ENCODE data around the gene PIF1.
"Not testable (repeated sequence)": the region's sequence is repeated elsewhere in the genome, so short reads cannot be mapped to it uniquely, and the experiment has no call there.

The PIF1 gene

DNA sequence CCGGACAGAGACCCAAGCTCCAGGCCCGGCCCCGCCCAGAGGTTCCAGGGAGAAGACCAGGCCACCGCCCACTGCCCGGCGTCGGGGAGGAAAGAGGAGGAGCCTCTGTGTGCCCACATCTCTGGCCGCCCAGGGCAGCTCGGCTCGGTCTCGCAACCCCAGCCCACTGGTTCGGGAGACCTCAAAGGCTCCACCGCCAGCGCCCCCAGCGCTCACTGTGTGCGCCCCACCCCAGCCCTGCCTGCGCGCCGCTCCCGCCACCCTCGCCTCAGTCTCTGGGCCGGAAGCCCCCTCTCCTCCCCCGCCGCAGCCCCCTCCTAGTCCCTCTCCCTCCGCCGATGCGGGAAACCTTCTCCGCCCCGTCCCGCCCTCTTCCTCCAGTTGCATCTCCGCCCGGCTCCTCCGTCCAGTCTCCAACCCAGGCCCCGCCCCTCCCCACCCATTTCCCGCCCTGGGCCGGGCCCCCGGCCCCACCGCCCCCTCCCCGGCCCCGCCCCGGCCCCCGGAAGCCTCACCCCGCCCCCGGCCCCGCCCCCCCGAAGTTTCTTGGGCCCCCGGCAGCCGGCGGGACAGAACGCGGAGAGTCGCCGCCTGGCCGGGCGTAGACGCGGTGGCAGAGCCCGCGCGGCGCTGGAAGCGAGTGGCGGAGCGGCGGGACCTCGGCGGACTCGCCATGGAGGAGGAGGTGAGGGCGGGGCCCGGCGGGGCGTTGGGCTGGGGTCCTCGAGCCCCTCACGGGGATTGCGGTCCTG lies 16.1 kb upstream of the PIF1 start, which contains the start of gene PLEKHO2:
TSS of gene PLEKHO2 (plus strand) at position 572 of the 752 bp plus-strand sequence. CDS start at position 674, 102 bp downstream.
- Mint-ChIP-seq H3K27me3 (no peaks in the 10 kb centered on the region), H3K36me3 (no peaks in the 10 kb centered on the region), H3K9me3 (no peaks in the 10 kb centered on the region), H3K27ac (peak within 1 kb of the TSS; percentile 94), H3K4me3 (peak within 1 kb of the TSS; percentile 93), H3K4me1 (peaks cover 81% of the 10 kb centered on the region)

DNA sequence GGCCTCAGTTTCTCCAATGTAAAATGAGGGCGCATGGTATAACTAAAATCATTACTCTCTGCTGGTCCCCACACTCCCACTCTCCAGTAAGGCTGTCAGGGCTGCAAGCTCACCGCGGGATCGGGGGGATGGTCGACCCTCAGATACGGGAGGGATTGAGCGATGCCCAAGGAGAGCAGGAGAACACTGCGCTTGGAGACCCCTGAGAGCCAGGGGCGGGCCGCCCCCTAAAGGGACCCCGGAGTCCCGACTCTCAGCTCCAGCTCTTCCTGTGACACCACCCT lies 15.6 kb upstream of the PIF1 start:
- no peaks in the 10 kb centered on the region for H3K27me3 Mint-ChIP-seq
- peak overlapping the region; percentile 71 for H3K27ac Mint-ChIP-seq
- H3K4me1 Mint-ChIP-seq: peaks cover 86% of the 10 kb centered on the region
- no peaks in the 10 kb centered on the region for H3K36me3 Mint-ChIP-seq
- peak overlapping the region; percentile 93 for H3K4me3 Mint-ChIP-seq
- no peaks in the 10 kb centered on the region for H3K9me3 Mint-ChIP-seq

GRCh38 chr15:64837502-64837901 lies 12.1 kb upstream of the PIF1 start:
- H3K27ac Mint-ChIP-seq: no peak overlapping the region
- H3K27me3 Mint-ChIP-seq: no peaks in the 10 kb centered on the region
- H3K36me3 Mint-ChIP-seq: no peaks in the 10 kb centered on the region
- peaks cover 58% of the 10 kb centered on the region for H3K4me1 Mint-ChIP-seq
- H3K4me3 Mint-ChIP-seq: peak overlapping the region; percentile 51
- no peaks in the 10 kb centered on the region for H3K9me3 Mint-ChIP-seq

- Mint-ChIP-seq H3K27ac (peak overlapping the region; percentile 84), H3K4me3 (peak overlapping the region; percentile 64), H3K9me3 (no peaks in the 10 kb centered on the region), H3K27me3 (no peaks in the 10 kb centered on the region), H3K36me3 (no peaks in the 10 kb centered on the region), H3K4me1 (peaks cover 54% of the 10 kb centered on the region)
These were observed 10.6 kb upstream of the PIF1 start for GRCh38 chr15:64836023-64836536.

GRCh38 chr15:64833690-64834089 lies 8.2 kb upstream of the PIF1 start:
- Mint-ChIP-seq H3K36me3 (no peaks in the 10 kb centered on the region), H3K9me3 (no peaks in the 10 kb centered on the region), H3K4me1 (peaks cover 35% of the 10 kb centered on the region), H3K4me3 (no peak overlapping the region), H3K27ac (no peak overlapping the region), H3K27me3 (no peaks in the 10 kb centered on the region)

DNA sequence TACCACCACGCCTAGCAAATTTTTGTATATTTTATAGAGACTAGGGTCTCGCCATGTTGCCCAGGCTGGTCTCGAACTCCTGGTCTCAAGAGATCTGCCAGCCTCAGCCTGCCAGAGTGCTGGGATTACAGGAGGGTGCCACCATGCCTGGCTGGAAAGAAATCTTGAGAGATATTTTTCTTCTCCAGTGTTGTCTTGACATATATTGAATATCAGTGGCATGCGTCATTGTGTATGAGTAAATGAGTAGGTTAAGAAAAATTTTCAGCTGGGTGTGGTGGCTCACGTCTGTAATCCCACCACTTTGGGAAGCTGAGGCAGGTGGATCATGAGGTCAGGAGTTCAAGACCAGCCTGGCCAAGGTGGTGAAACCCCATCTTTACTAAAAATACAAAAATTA lies 3.5 kb upstream of the PIF1 start:
- Mint-ChIP-seq H3K36me3 (no peaks in the 10 kb centered on the region), H3K4me1 (peaks cover 24% of the 10 kb centered on the region), H3K4me3 (no peak overlapping the region), H3K9me3 (no peaks in the 10 kb centered on the region), H3K27ac (no peak overlapping the region), H3K27me3 (peaks cover 3% of the 10 kb centered on the region)

DNA sequence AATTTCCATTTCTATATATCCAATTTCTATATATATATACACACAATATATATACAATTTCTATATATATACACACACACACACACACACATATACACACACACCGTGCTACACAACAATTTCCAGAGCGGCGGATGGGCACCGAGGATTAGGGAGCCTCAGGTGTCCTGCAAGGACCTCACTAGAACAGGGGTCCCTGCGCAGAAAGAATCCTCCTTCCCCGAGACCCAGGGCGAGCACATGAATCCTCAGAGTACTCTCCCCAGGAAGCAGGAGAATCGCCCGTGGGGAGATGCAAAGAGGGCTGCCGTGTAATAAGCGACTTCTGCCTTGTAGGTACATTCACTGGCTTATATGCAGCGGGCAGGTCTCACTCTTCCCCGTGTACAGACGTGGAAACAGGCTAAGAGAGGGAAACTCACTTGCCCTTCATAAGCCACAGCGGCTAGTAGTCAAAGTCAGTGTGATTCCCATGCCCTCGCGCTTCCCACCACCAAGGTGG lies 467 bp downstream of the PIF1 start:
- no peak overlapping the region for H3K27ac Mint-ChIP-seq
- H3K9me3 Mint-ChIP-seq: no peaks in the 10 kb centered on the region
- H3K27me3 Mint-ChIP-seq: peaks cover 3% of the 10 kb centered on the region
- H3K4me3 Mint-ChIP-seq: peak overlapping the region; percentile 82
- H3K36me3 Mint-ChIP-seq: no peaks in the 10 kb centered on the region
- H3K4me1 Mint-ChIP-seq: peaks cover 23% of the 10 kb centered on the region

- no peaks in the 10 kb centered on the region for H3K36me3 Mint-ChIP-seq
- H3K27ac Mint-ChIP-seq: no peak overlapping the region
- H3K27me3 Mint-ChIP-seq: no peaks in the 10 kb centered on the region
- H3K4me1 Mint-ChIP-seq: no peaks in the 10 kb centered on the region
- H3K9me3 Mint-ChIP-seq: no peaks in the 10 kb centered on the region
- no peak overlapping the region for H3K4me3 Mint-ChIP-seq
These were observed 9.0 kb downstream of the PIF1 start for GRCh38 chr15:64816452-64816851.

DNA sequence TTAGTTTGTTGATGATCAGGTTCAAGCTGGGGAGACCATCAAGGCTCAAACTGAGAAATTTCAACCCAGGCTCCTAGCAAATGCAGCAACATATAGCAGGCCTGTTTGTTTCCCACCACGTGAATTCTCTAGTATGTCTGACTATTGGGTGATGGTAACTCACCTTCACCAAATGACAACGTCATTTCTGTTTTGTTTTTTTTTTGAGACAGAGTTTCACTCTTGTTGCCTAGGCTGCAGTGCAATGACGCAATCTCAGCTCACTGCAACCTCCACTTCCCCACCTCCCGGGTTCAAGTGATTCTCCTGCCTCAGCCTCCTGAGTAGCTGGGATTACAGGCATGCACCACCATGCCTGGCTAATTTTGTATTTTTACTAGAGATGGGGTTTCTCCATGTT lies 10.5 kb downstream of the PIF1 start:
- H3K9me3 Mint-ChIP-seq, H3K36me3 Mint-ChIP-seq, H3K27me3 Mint-ChIP-seq, H3K27ac Mint-ChIP-seq, H3K4me1 Mint-ChIP-seq, H3K4me3 Mint-ChIP-seq: not testable (repeated sequence)

- not testable (repeated sequence) for H3K27ac Mint-ChIP-seq, H3K36me3 Mint-ChIP-seq, H3K4me1 Mint-ChIP-seq, H3K4me3 Mint-ChIP-seq, H3K9me3 Mint-ChIP-seq, H3K27me3 Mint-ChIP-seq
These were observed 11.2 kb downstream of the PIF1 start for GRCh38 chr15:64814283-64814682.

DNA sequence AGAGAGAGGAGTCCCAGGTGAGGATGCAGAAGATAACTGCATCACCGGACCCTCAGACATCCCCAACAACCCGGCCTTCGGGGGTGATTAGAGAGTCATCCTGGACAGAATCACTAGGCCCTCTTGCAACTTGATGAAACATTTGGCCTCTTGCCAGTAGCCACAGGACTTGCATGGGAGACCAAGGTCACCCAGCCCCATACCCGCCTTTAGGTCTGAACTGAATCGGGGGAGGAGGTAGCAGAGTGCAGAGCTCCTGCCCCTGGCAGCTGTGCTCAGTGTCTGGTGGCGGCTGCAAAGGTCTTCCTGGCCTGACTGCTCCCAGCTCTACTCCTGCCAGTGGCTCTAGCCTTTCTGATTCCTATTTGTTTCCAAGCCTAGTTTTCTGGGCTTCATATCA lies 12.4 kb downstream of the PIF1 start:
- Mint-ChIP-seq H3K27ac (no peak overlapping the region), H3K4me1 (peaks cover 4% of the 10 kb centered on the region), H3K4me3 (no peak overlapping the region), H3K9me3 (no peaks in the 10 kb centered on the region), H3K36me3 (no peaks in the 10 kb centered on the region), H3K27me3 (no peaks in the 10 kb centered on the region)

DNA sequence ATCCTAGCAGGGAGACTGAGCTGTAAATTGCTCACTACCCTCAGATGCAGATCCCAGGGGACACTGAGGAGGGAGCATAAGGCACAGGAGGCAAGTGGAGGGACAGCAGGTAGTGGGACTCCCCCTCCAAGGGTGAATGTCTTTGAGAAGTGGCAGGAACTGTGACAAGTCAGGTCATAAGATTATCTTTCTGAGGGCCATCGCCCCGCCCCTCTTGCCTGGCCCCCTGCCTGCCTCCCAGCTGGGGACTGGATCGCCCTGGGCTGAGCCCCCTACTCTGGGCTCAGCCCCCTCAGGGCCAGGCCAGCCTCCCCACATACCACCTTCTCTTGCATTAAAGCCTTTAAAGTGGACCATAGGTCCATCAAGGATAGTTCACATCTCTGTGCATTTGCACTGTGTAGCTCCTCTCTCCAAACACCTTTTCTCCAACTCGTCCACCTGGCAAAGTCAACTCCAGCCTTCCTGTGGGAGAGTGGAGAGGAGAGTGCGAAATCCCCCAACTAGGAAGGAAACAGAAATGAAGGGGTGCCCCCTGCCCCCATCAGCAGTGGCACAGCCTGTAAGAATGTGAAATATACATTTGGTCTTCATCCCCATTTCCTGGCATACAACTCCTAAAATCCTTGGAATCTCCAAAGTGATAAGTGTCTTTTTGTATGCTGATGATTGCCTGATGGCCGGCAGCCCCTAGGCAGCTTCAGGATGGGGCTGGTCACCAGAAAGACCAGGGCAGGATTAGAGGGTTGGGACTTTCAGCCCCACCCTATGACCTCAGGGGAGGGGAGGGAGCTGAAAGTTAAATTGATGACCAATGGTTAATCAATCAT lies 14.7 kb downstream of the PIF1 start:
- no peak overlapping the region for H3K4me3 Mint-ChIP-seq
- no peak overlapping the region for H3K27ac Mint-ChIP-seq
- no peaks in the 10 kb centered on the region for H3K9me3 Mint-ChIP-seq
- H3K36me3 Mint-ChIP-seq: no peaks in the 10 kb centered on the region
- H3K27me3 Mint-ChIP-seq: no peaks in the 10 kb centered on the region
- H3K4me1 Mint-ChIP-seq: peaks cover 4% of the 10 kb centered on the region

GRCh38 chr15:64809649-64810496 lies 15.6 kb downstream of the PIF1 start:
- Mint-ChIP-seq H3K4me1 (peaks cover 4% of the 10 kb centered on the region), H3K27ac (no peak overlapping the region), H3K27me3 (no peaks in the 10 kb centered on the region), H3K9me3 (no peaks in the 10 kb centered on the region), H3K36me3 (no peaks in the 10 kb centered on the region), H3K4me3 (no peak overlapping the region)

GRCh38 chr15:64808785-64809453 lies 16.5 kb downstream of the PIF1 start:
- Mint-ChIP-seq H3K36me3 (no peaks in the 10 kb centered on the region), H3K4me1 (peaks cover 4% of the 10 kb centered on the region), H3K4me3 (no peak overlapping the region), H3K27ac (no peak overlapping the region), H3K9me3 (no peaks in the 10 kb centered on the region), H3K27me3 (no peaks in the 10 kb centered on the region)

GRCh38 chr15:64807751-64808222 lies 17.7 kb downstream of the PIF1 start:
- peaks cover 4% of the 10 kb centered on the region for H3K4me1 Mint-ChIP-seq
- H3K27me3 Mint-ChIP-seq: no peaks in the 10 kb centered on the region
- H3K4me3 Mint-ChIP-seq: no peak overlapping the region
- H3K9me3 Mint-ChIP-seq: no peaks in the 10 kb centered on the region
- H3K36me3 Mint-ChIP-seq: no peaks in the 10 kb centered on the region
- no peak overlapping the region for H3K27ac Mint-ChIP-seq

Data from activated naive CD4-positive, alpha-beta T cell treated with anti-CD3 and anti-CD28 coated beads, Interleukin-2, amount 50 U/mL, for 24 hours (primary cell).